Measurements from ENCODE around the gene HTR6. TPM values are rescaled to one million over a fixed set of nuclear protein-coding genes. Genes with fewer than 3 reads are reported as not detected.
A peak's percentile ranks its signal among the peaks of the same experiment; 100 is the strongest.

The HTR6 gene
- polyA plus RNA-seq, 1 donor (not counting 4 experiments of a cell fraction or from before 2014, with no cell fraction given) = not detected

GRCh38 chr1:19703280-19703679, 38.6 kb downstream of the HTR6 start:
- H3K9me1 ChIP-seq (ENCODE audit: control insufficient read depth, extremely low read depth, insufficient read depth, low read length) = no peaks in the 10 kb centered on the region
- H3K4me2 ChIP-seq (ENCODE audit: control insufficient read depth, extremely low read depth, insufficient read depth, low read depth, low read length) = no peak overlapping the region
- FAIRE-seq (no peak), DNase-seq (ENCODE audit: low read depth, low spot score) (no peak)
- H3K79me2 ChIP-seq (ENCODE audit: control insufficient read depth, insufficient read depth, low read length) = no peaks in the 10 kb centered on the region
- no peak overlapping the region for H2AFZ ChIP-seq (ENCODE audit: control insufficient read depth, low read length)
- no peaks in the 10 kb centered on the region for H3K9me3 ChIP-seq (ENCODE audit: control insufficient read depth, low read depth, low read length)
- no peak overlapping the region for H3K4me3 ChIP-seq (ENCODE audit: control insufficient read depth in 2 of 3, extremely low read depth in 1 of 3, insufficient read depth in 2 of 3, low read depth in 1 of 3, low read length in 3 of 3)
- dilution Hi-C loops (cut with MboI; ENCODE audit: extremely low pct_ligation_motif_present, low sequenced_read_pairs) = no loop called here
- no peaks in the 10 kb centered on the region for H4K20me1 ChIP-seq (ENCODE audit: control insufficient read depth, extremely low read depth, insufficient read depth, low read length)
- TF ChIP-seq CTCF (optimal IDR thresholded peaks at IDR 0.05 in 1 of 3, IDR thresholded peaks at IDR 0.05 in 1 of 3, conservative IDR thresholded peaks at IDR 0.05 in 1 of 3; ENCODE audit: extremely low read depth in 1 of 3, insufficient read depth in 2 of 3, low read length in 3 of 3) (no peak), EZH2 (IDR thresholded peaks at IDR 0.05; ENCODE audit: low read length) (no peak)
- H3K27ac ChIP-seq (ENCODE audit: control insufficient read depth, insufficient read depth, low read length) = no peak overlapping the region
- no peaks in the 10 kb centered on the region for H3K27me3 ChIP-seq (ENCODE audit: control insufficient read depth, extremely low read depth, insufficient read depth, low read length)
- no peak overlapping the region for H3K9ac ChIP-seq (ENCODE audit: control insufficient read depth, extremely low read depth, insufficient read depth, low read length)
- no peaks in the 10 kb centered on the region for H3K4me1 ChIP-seq (ENCODE audit: control insufficient read depth, extremely low read depth, insufficient read depth, low read length)
- no peaks in the 10 kb centered on the region for H3K36me3 ChIP-seq (ENCODE audit: control insufficient read depth in 2 of 2, extremely low read depth in 1 of 2, insufficient read depth in 2 of 2, low read length in 2 of 2)

- no peaks in the 10 kb centered on the region for H3K79me2 ChIP-seq (ENCODE audit: control insufficient read depth, insufficient read depth, low read length)
- H3K9me1 ChIP-seq (ENCODE audit: control insufficient read depth, extremely low read depth, insufficient read depth, low read length) = no peaks in the 10 kb centered on the region
- H2AFZ ChIP-seq (ENCODE audit: control insufficient read depth, low read length) = no peak overlapping the region
- peak; percentile 78 for FAIRE-seq
- H3K27ac ChIP-seq (ENCODE audit: control insufficient read depth, insufficient read depth, low read length) = no peak overlapping the region
- H3K4me2 ChIP-seq (ENCODE audit: control insufficient read depth, extremely low read depth, insufficient read depth, low read depth, low read length) = no peak overlapping the region
- H3K9ac ChIP-seq (ENCODE audit: control insufficient read depth, extremely low read depth, insufficient read depth, low read length) = no peak overlapping the region
- DNase-seq (ENCODE audit: low read depth, low spot score) = peak; percentile 15
- TF ChIP-seq CTCF (optimal IDR thresholded peaks at IDR 0.05 in 1 of 3, IDR thresholded peaks at IDR 0.05 in 1 of 3, conservative IDR thresholded peaks at IDR 0.05 in 1 of 3; ENCODE audit: extremely low read depth in 1 of 3, insufficient read depth in 2 of 3, low read length in 3 of 3) (peak; percentile 91 to 93 (median 92)), EZH2 (IDR thresholded peaks at IDR 0.05; ENCODE audit: low read length) (no peak)
- dilution Hi-C loops (cut with MboI; ENCODE audit: extremely low pct_ligation_motif_present, low sequenced_read_pairs) = no loop called here
- no peaks in the 10 kb centered on the region for H3K9me3 ChIP-seq (ENCODE audit: control insufficient read depth, low read depth, low read length)
- no peaks in the 10 kb centered on the region for H3K36me3 ChIP-seq (ENCODE audit: control insufficient read depth in 2 of 2, extremely low read depth in 1 of 2, insufficient read depth in 2 of 2, low read length in 2 of 2)
- H4K20me1 ChIP-seq (ENCODE audit: control insufficient read depth, extremely low read depth, insufficient read depth, low read length) = no peaks in the 10 kb centered on the region
- no peaks in the 10 kb centered on the region for H3K4me1 ChIP-seq (ENCODE audit: control insufficient read depth, extremely low read depth, insufficient read depth, low read length)
- H3K27me3 ChIP-seq (ENCODE audit: control insufficient read depth, extremely low read depth, insufficient read depth, low read length) = no peaks in the 10 kb centered on the region
- no peak overlapping the region for H3K4me3 ChIP-seq (ENCODE audit: control insufficient read depth in 2 of 3, extremely low read depth in 1 of 3, insufficient read depth in 2 of 3, low read depth in 1 of 3, low read length in 3 of 3)
These were observed 39.8 kb downstream of the HTR6 start for GRCh38 chr1:19704247-19705113.

Measured in keratinocyte (primary cell).